Epithelial cell of esophagus (primary cell): Measurements from ENCODE around the gene IL1RAPL1.

Experiments
- DNase-seq: peaks from one replicate; pipeline ENCODE4 v3.0.0; 2010; ENCODE audit warnings: low read depth
- H3K4me3 ChIP-seq: 2 replicates; pipeline ENCODE4 v1.5.1; 2011; ENCODE audit warnings: mild to moderate bottlenecking, low read length, control low read depth
- TF ChIP-seq, protein P1 (sequence below): IDR thresholded peaks from 2 replicates; pipeline ENCODE4 v1.5.1; 2011; ENCODE audit warnings: low read depth, mild to moderate bottlenecking, low read length, control low read depth, inconsistent platforms; ENCODE audit not compliant: insufficient read depth; ENCODE audit errors: missing control alignments

The IL1RAPL1 gene

GRCh38 chrX:29858714-29859113 is 1271.5 kb downstream of the IL1RAPL1 start:
- DNase-seq, result peak; percentile 2
- TF ChIP-seq, protein P1, sequence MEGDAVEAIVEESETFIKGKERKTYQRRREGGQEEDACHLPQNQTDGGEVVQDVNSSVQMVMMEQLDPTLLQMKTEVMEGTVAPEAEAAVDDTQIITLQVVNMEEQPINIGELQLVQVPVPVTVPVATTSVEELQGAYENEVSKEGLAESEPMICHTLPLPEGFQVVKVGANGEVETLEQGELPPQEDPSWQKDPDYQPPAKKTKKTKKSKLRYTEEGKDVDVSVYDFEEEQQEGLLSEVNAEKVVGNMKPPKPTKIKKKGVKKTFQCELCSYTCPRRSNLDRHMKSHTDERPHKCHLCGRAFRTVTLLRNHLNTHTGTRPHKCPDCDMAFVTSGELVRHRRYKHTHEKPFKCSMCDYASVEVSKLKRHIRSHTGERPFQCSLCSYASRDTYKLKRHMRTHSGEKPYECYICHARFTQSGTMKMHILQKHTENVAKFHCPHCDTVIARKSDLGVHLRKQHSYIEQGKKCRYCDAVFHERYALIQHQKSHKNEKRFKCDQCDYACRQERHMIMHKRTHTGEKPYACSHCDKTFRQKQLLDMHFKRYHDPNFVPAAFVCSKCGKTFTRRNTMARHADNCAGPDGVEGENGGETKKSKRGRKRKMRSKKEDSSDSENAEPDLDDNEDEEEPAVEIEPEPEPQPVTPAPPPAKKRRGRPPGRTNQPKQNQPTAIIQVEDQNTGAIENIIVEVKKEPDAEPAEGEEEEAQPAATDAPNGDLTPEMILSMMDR, result no peak
- H3K4me3 ChIP-seq, result no peak overlapping the region

GRCh38 chrX:29862126-29862677 is 1275.0 kb downstream of the IL1RAPL1 start:
- no peak for DNase-seq
- TF ChIP-seq, protein P1, result no peak
- no peak overlapping the region for H3K4me3 ChIP-seq

DNA sequence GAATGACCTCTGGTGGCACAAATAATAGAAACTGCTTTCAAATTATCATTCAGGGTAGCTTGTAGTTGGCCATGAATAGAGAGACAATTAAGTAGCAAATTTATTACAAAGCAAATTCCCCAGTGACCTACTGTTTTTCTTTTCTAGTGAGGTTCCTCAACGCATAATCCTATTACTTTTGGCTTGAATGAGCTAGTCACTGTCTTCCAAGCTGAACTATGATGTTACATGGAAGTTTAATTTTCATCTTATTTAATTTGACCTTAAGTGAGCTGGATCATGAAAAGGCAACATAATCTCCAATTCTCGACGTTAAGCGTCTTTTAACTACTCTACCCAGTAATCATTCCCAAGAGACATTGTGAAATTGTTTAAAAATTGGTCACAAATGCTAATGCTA is 1280.7 kb downstream of the IL1RAPL1 start:
- TF ChIP-seq, protein P1, result no peak
- no peak for DNase-seq
- H3K4me3 ChIP-seq, result no peak overlapping the region

DNA sequence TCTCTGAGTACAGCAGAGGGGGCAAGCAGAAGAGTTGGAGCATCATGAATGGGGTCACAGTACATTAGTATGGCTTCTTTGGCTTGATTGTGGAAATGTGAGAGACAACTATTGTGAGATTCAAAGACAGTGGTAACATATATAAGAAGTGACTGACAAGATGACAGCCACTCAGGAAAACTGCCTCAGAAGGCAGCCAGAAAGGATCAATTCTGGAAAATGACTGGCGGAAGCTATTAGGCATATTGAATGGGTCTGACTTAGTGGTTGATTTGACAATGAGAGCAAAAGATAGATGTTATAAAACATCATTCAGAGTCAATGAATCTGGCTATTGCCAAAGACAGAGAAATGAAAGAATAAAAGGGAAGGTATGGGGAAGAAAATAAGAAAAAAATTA is 1282.6 kb downstream of the IL1RAPL1 start:
- TF ChIP-seq, protein P1, result no peak
- no peak overlapping the region for H3K4me3 ChIP-seq
- DNase-seq, result no peak

GRCh38 chrX:29870608-29871007 is 1283.4 kb downstream of the IL1RAPL1 start:
- H3K4me3 ChIP-seq, result no peak overlapping the region
- TF ChIP-seq, protein P1, result no peak
- DNase-seq, result no peak

DNA sequence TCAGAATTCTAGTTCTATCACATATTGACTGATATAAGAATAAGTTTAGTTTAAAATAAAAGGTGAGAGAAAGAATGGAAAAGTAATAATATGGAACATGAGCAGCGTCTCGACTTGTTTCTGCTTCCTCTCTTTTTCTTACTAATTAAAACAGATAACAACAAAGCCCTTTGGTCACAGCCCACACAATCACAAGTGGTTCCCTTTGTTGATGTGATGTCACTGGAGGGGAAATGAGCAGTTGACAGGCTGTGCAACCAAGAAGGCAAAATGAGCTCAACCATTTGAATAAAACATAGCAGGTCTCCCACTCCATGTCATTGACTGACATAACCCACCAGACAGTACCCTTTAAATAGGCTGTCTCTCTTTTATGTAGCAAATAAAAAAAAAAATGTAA is 1285.6 kb downstream of the IL1RAPL1 start:
- H3K4me3 ChIP-seq, result no peak overlapping the region
- TF ChIP-seq, protein P1, result no peak
- DNase-seq, result no peak

DNA sequence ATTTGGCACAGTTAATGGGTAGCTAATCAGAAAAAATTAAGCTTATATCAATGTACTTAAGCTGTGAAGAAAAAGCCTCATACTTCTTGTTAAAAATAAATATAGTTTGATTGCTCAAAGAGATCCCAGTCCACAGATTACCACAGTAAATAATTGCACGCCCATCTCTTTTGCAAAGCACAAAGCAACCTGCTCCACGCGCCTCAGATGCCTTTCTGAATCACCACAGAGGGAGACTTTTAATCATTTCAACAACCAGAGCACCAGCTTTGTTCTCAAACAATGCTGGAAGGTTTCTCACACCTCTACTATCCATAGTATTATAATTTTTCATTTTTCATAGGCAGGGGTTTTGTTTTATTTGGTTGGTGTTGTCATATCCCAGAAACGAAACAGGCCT is 1289.5 kb downstream of the IL1RAPL1 start:
- TF ChIP-seq, protein P1, result no peak
- no peak overlapping the region for H3K4me3 ChIP-seq
- no peak for DNase-seq
